Measurements from ENCODE around the gene SERPINE2.

DNA sequence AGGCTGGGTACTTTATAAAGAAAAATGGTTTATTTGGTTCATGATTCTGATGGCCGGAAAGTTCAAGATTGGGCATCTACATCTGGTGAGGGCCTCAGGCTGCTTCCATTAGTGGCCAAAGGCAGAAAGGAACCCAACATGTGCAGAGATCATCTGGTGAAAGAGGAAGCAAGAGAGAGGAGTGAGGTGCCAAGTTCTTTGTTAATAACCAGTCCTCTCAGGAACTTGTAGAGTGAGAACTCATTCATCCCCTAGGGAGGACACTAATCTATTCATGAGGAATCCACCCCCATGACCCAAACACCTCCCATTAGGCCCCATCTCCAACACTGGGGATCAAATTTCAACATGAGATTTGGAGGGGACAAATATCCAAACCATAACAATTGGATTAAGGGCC is 17.8 kb upstream of the SERPINE2 start:
- TF ChIP-seq, protein P1, sequence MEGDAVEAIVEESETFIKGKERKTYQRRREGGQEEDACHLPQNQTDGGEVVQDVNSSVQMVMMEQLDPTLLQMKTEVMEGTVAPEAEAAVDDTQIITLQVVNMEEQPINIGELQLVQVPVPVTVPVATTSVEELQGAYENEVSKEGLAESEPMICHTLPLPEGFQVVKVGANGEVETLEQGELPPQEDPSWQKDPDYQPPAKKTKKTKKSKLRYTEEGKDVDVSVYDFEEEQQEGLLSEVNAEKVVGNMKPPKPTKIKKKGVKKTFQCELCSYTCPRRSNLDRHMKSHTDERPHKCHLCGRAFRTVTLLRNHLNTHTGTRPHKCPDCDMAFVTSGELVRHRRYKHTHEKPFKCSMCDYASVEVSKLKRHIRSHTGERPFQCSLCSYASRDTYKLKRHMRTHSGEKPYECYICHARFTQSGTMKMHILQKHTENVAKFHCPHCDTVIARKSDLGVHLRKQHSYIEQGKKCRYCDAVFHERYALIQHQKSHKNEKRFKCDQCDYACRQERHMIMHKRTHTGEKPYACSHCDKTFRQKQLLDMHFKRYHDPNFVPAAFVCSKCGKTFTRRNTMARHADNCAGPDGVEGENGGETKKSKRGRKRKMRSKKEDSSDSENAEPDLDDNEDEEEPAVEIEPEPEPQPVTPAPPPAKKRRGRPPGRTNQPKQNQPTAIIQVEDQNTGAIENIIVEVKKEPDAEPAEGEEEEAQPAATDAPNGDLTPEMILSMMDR (IDR thresholded peaks at IDR 0.05; ENCODE audit: low read depth, low read length, poor library complexity, severe bottlenecking) = no peak
- no peak for TF ChIP-seq EZH2phosphoT487 (IDR thresholded peaks at IDR 0.05; ENCODE audit: borderline replicate concordance, low read length)
